GM19193 (cell line): Measurements from ENCODE around the gene SYNGR4.

Experiments used
- POLR2A ChIP-seq: IDR thresholded peaks from 4 replicates; pipeline ENCODE4 v1.6.1; 2011; ENCODE audit not compliant: insufficient read depth, insufficient read length; ENCODE audit errors: extremely low read depth

The SYNGR4 gene

GRCh38 chr19:48417421-48417820 is 53.3 kb downstream of the SYNGR4 start:
- no peak for TF ChIP-seq POLR2A

- TF ChIP-seq POLR2A: no peak
These were observed 54.3 kb downstream of the SYNGR4 start for GRCh38 chr19:48418317-48419064.

GRCh38 chr19:48419158-48419920 is 55.2 kb downstream of the SYNGR4 start:
- no peak for TF ChIP-seq POLR2A

- TF ChIP-seq POLR2A: no peak
These were observed 57.4 kb downstream of the SYNGR4 start for GRCh38 chr19:48421548-48421947.

GRCh38 chr19:48424694-48425219 is 60.6 kb downstream of the SYNGR4 start:
- TF ChIP-seq POLR2A: no peak
